B cell (primary cell): Measurements from ENCODE around the gene ALPL. TPM values are rescaled to one million over a fixed set of nuclear protein-coding genes. Genes with fewer than 3 reads are reported as not detected.

Source experiments
- ATAC-seq: fragments of 200-7000 bp; cut with Tn5 transposase; one replicate; pipeline ENCODE4 v1.10.0; 2021; ENCODE audit warnings: low read depth, mild to moderate bottlenecking, moderate number of reproducible peaks, moderate library complexity
- CTCF ChIA-PET: fragments of 350-600 bp; sonication (Branson Sonifier 250); formaldehyde crosslinking; loops from one replicate; lab custom pipeline; 2021; ENCODE audit warnings: antibody characterized with exemption, inconsistent platforms; lab: Charles Lee
- POLR2A ChIA-PET: fragments of 350-600 bp; sonication (Branson Sonifier 250); formaldehyde crosslinking; loops from one replicate; lab custom pipeline; 2021; ENCODE audit warnings: antibody characterized with exemption; lab: Charles Lee
- DNase-seq: peaks from one replicate; pipeline ENCODE4 v3.0.0; 2013
- H2AFZ ChIP-seq: 2 replicates; pipeline ENCODE4 v1.6.1; 2012; ENCODE audit warnings: mild to moderate bottlenecking, low read depth, low read length; ENCODE audit not compliant: insufficient read depth, poor library complexity, severe bottlenecking
- H3K27ac ChIP-seq, 2 donors: 1 replicate in 1 of 2; 2 replicates in 1 of 2; pipeline ENCODE4 v1.5.1; 2012 to 2013; ENCODE audit warnings: low read length in 2 of 2, mild to moderate bottlenecking in 2 of 2, moderate library complexity in 1 of 2
- H3K27me3 ChIP-seq, 4 experiments: fragments of 200-600 bp in 1 of 4; sonication (generic) in 1 of 4; replicated peaks in 1 of 4; 1 replicate in 2 of 4; 2 replicates in 2 of 4; pipeline versions ENCODE4 v1.6.1 to v1.7.0; 2013 to 2016; ENCODE audit warnings: low read length in 3 of 4, mild to moderate bottlenecking in 2 of 4, mixed read lengths in 1 of 4, moderate library complexity in 1 of 4; ENCODE audit not compliant: insufficient read depth in 4 of 4, control insufficient read depth in 3 of 4; ENCODE audit errors: control extremely low read depth in 1 of 4
- H3K36me3 ChIP-seq, 2 experiments: replicated peaks in 1 of 2; 1 replicate in 1 of 2; 2 replicates in 1 of 2; pipeline versions ENCODE4 v1.6.1 to v1.7.1; 2013; ENCODE audit warnings: low read length in 1 of 2; ENCODE audit not compliant: insufficient read depth in 2 of 2, control insufficient read depth in 1 of 2; ENCODE audit errors: control extremely low read depth in 1 of 2, extremely low read depth in 1 of 2
- H3K4me1 ChIP-seq, 2 donors: fragments of 200-600 bp in 1 of 2; sonication (generic) in 1 of 2; 1 replicate in 1 of 2; 2 replicates in 1 of 2; pipeline versions ENCODE4 v1.5.1 to v1.6.1; 2013 to 2017; ENCODE audit warnings: low read length in 2 of 2; ENCODE audit not compliant: control insufficient read depth in 2 of 2, insufficient read depth in 2 of 2
- H3K4me2 ChIP-seq: replicated peaks from 2 replicates; pipeline ENCODE3; 2012; ENCODE audit warnings: mild to moderate bottlenecking, low read depth, low read length; ENCODE audit not compliant: poor library complexity, severe bottlenecking
- H3K4me3 ChIP-seq, 5 experiments: fragments of 200-600 bp in 1 of 5; sonication (generic) in 1 of 5; 1 replicate in 3 of 5; 2 replicates in 2 of 5; pipeline versions ENCODE4 v1.5.1 to v1.7.0; 2011 to 2016; ENCODE audit warnings: low read length in 4 of 5, mild to moderate bottlenecking in 4 of 5, low read depth in 2 of 5, control low read depth in 1 of 5, moderate library complexity in 1 of 5; ENCODE audit not compliant: insufficient read depth in 1 of 5; ENCODE audit errors: control extremely low read depth in 1 of 5, extremely low read depth in 1 of 5
- H3K79me2 ChIP-seq: fragments of 200-600 bp; sonication (generic); one replicate; pipeline ENCODE4 v1.6.0; 2016; ENCODE audit warnings: low read length; ENCODE audit not compliant: control insufficient read depth, insufficient read depth
- H3K9ac ChIP-seq: fragments of 200-600 bp; sonication (generic); 2 replicates; pipeline ENCODE4 v1.6.1; 2017; ENCODE audit warnings: mild to moderate bottlenecking, low read length, moderate library complexity
- H3K9me3 ChIP-seq, 3 donors: one replicate each; pipeline versions ENCODE4 v1.6.1 to v1.7.1; 2013; ENCODE audit warnings: low read length in 2 of 3; ENCODE audit not compliant: control insufficient read depth in 2 of 3, insufficient read depth in 1 of 3; ENCODE audit errors: control extremely low read depth in 1 of 3
- H4K20me1 ChIP-seq: 2 replicates; pipeline ENCODE4 v1.6.0; 2012; ENCODE audit warnings: mild to moderate bottlenecking, low read length; ENCODE audit not compliant: insufficient read depth, control insufficient read depth, poor library complexity, severe bottlenecking
- H3K27ac Mint-ChIP-seq: one replicate; pipeline ENCODE4 v1.8.0; 2021; ENCODE audit warnings: mixed read lengths
- H3K27me3 Mint-ChIP-seq: one replicate; pipeline ENCODE4 v1.8.0; 2021; ENCODE audit warnings: mixed read lengths
- H3K4me1 Mint-ChIP-seq: one replicate; pipeline ENCODE4 v1.8.0; 2021; ENCODE audit warnings: mixed read lengths
- H3K4me3 Mint-ChIP-seq: one replicate; pipeline ENCODE4 v1.8.0; 2021; ENCODE audit warnings: mixed read lengths
- H3K9me3 Mint-ChIP-seq: one replicate; pipeline ENCODE4 v1.8.0; 2022; ENCODE audit warnings: mixed read lengths; ENCODE audit not compliant: insufficient read depth
- CTCF ChIP-seq: fragments of 200-600 bp; IDR thresholded peaks from one replicate; pipeline ENCODE4 v1.8.0; 2022; ENCODE audit warnings: antibody characterized with exemption, mild to moderate bottlenecking
- EZH2 ChIP-seq: IDR thresholded peaks from 2 replicates; pipeline ENCODE4 v1.6.1; 2012; ENCODE audit warnings: borderline replicate concordance, low read depth, mild to moderate bottlenecking, moderate library complexity, low read length; ENCODE audit not compliant: insufficient read depth, poor library complexity, severe bottlenecking
- WGBS: methylation state at CpG from one replicate; pipeline ENCODE4 v1.1.5; 2013; ENCODE audit warnings: missing lambda C conversion rate; ENCODE audit not compliant: insufficient coverage; 5-methylcytosine and 5-hydroxymethylcytosine counted together
- intact Hi-C: fragments of 100-400 bp; cut with micrococcal nuclease; formaldehyde crosslinking; loops from one replicate; pipeline ENCODE4 v1.10.0; 2022
- polyA plus RNA-seq: library from polyadenylated mRNA; depleted of rRNA; stranded (reverse); fragments of >200 nt; gene quantifications from 2 replicates; pipeline ENCODE4 v1.2.3, GENCODE V29; 2012
- total RNA-seq, 2 donors: library from RNA; stranded (reverse); fragments of 120-200 nt in 1 of 2; gene quantifications; 1 replicate in 1 of 2; 2 replicates in 1 of 2; pipeline versions ENCODE4 v1.2.3 to v1.2.4, GENCODE V29; 2013 to 2022

ALPL gene
- total and polyA plus RNA-seq, 2 donors (not counting 1 experiment from before 2014, with no cell fraction given), result 1.6 to 12.2 TPM

- Histone ChIP-seq H3K27me3 (peaks cover 0 to 31% (median 9%) of the 10 kb centered on the region in 4 experiments), H3K9me3 (no peaks in the 10 kb centered on the region), H3K27ac (no peak overlapping the region), H3K79me2 (no peaks in the 10 kb centered on the region), H4K20me1 (no peaks in the 10 kb centered on the region), H3K36me3 (no peaks in the 10 kb centered on the region), H3K4me3 (no peak overlapping the region), H3K9ac (no peak overlapping the region), H3K4me2 (no peak overlapping the region), H3K4me1 (peaks cover 0 to 9% of the 10 kb centered on the region in 2 donors), H2AFZ (no peak overlapping the region)
- intact Hi-C loops, result no loop called here
- WGBS, result 100% methylated on average over 2 of the region's 7 CpGs
- Mint-ChIP-seq H3K4me3 (no peak overlapping the region), H3K27ac (no peak overlapping the region), H3K27me3 (peaks cover 31% of the 10 kb centered on the region), H3K9me3 (no peaks in the 10 kb centered on the region), H3K4me1 (peaks cover 11% of the 10 kb centered on the region)
- ChIA-PET CTCF (no interaction called here), POLR2A (no interaction called here)
- TF ChIP-seq EZH2 (no peak), CTCF (no peak)
- ATAC-seq, result no peak
- no peak for DNase-seq
These were observed 110.2 kb downstream of the ALPL start for GRCh38 chr1:21619375-21619947.

GRCh38 chr1:21620011-21620410 is 110.8 kb downstream of the ALPL start:
- H3K9ac ChIP-seq, result no peak overlapping the region
- POLR2A ChIA-PET, result no interaction called here
- intact Hi-C loops, result no loop called here

More at GRCh38 chr1:21620011-21620410, 110.8 kb downstream of the ALPL start:
- ATAC-seq (no peak), DNase-seq (no peak)
- Histone ChIP-seq H3K4me1 (peaks cover 0 to 9% of the 10 kb centered on the region in 2 donors), H3K4me3 (no peak overlapping the region), H3K9me3 (no peaks in the 10 kb centered on the region), H3K27ac (no peak overlapping the region), H2AFZ (no peak overlapping the region), H4K20me1 (no peaks in the 10 kb centered on the region), H3K79me2 (no peaks in the 10 kb centered on the region), H3K27me3 (peaks cover 0 to 31% (median 9%) of the 10 kb centered on the region in 4 experiments), H3K4me2 (no peak overlapping the region), H3K36me3 (no peaks in the 10 kb centered on the region)
- Mint-ChIP-seq H3K4me3 (no peak overlapping the region), H3K9me3 (no peaks in the 10 kb centered on the region), H3K4me1 (peaks cover 11% of the 10 kb centered on the region), H3K27ac (no peak overlapping the region), H3K27me3 (peaks cover 31% of the 10 kb centered on the region)
- CTCF ChIA-PET, result no interaction called here
- no peak for TF ChIP-seq EZH2
- TF ChIP-seq CTCF, result no peak
- WGBS, result 68% methylated on average over 11 of the region's 12 CpGs
